ENCODE measurements around the gene PPP1R12A.
"Not testable (repeated sequence)": the region's sequence is repeated elsewhere in the genome, so short reads cannot be mapped to it uniquely, and the experiment has no call there.

Gene PPP1R12A

GRCh38 chr12:79891506-79892162, 43.3 kb downstream of the PPP1R12A start:
- no peak for DNase-seq (ENCODE audit: low read depth)

- DNase-seq (ENCODE audit: low read depth): no peak
These were observed 47.0 kb downstream of the PPP1R12A start for GRCh38 chr12:79887890-79888289.

GRCh38 chr12:79886917-79887519, 47.9 kb downstream of the PPP1R12A start:
- no peak for DNase-seq (ENCODE audit: low read depth)

GRCh38 chr12:79885911-79886490, 48.9 kb downstream of the PPP1R12A start:
- no peak for DNase-seq (ENCODE audit: low read depth)

GRCh38 chr12:79884401-79885006, 50.4 kb downstream of the PPP1R12A start:
- no peak for DNase-seq (ENCODE audit: low read depth)

GRCh38 chr12:79883216-79883615, 51.7 kb downstream of the PPP1R12A start:
- DNase-seq (ENCODE audit: low read depth): no peak

GRCh38 chr12:79881351-79881750, 53.5 kb downstream of the PPP1R12A start:
- no peak for DNase-seq (ENCODE audit: low read depth)

GRCh38 chr12:79878506-79878905, 56.4 kb downstream of the PPP1R12A start:
- not testable (repeated sequence) for DNase-seq (ENCODE audit: low read depth)

GRCh38 chr12:79877246-79877645, 57.7 kb downstream of the PPP1R12A start:
- no peak for DNase-seq (ENCODE audit: low read depth)

- no peak for DNase-seq (ENCODE audit: low read depth)
These were observed 60.2 kb downstream of the PPP1R12A start for GRCh38 chr12:79874665-79875064.

GRCh38 chr12:79873201-79873600, 61.7 kb downstream of the PPP1R12A start:
- no peak for DNase-seq (ENCODE audit: low read depth)

- no peak for DNase-seq (ENCODE audit: low read depth)
These were observed 63.3 kb downstream of the PPP1R12A start for GRCh38 chr12:79871621-79872020.

- DNase-seq (ENCODE audit: low read depth): no peak
These were observed 64.0 kb downstream of the PPP1R12A start for GRCh38 chr12:79870916-79871315.

GRCh38 chr12:79859646-79860045, 75.3 kb downstream of the PPP1R12A start:
- DNase-seq (ENCODE audit: low read depth): no peak

- DNase-seq (ENCODE audit: low read depth): no peak
These were observed 76.4 kb downstream of the PPP1R12A start for GRCh38 chr12:79858518-79858917.

- no peak for DNase-seq (ENCODE audit: low read depth)
These were observed 77.2 kb downstream of the PPP1R12A start for GRCh38 chr12:79857675-79858074.

- DNase-seq (ENCODE audit: low read depth): no peak
These were observed 84.1 kb downstream of the PPP1R12A start for GRCh38 chr12:79850610-79851299.

GRCh38 chr12:79848339-79848738, 86.6 kb downstream of the PPP1R12A start:
- no peak for DNase-seq (ENCODE audit: low read depth)

GRCh38 chr12:79847417-79847816, 87.5 kb downstream of the PPP1R12A start:
- DNase-seq (ENCODE audit: low read depth): no peak

GRCh38 chr12:79844693-79845092, 90.2 kb downstream of the PPP1R12A start:
- no peak for DNase-seq (ENCODE audit: low read depth)

- DNase-seq (ENCODE audit: low read depth): no peak
These were observed 90.9 kb downstream of the PPP1R12A start for GRCh38 chr12:79843978-79844377.

GRCh38 chr12:79842630-79843029, 92.3 kb downstream of the PPP1R12A start:
- no peak for DNase-seq (ENCODE audit: low read depth)

- DNase-seq (ENCODE audit: low read depth): no peak
These were observed 93.0 kb downstream of the PPP1R12A start for GRCh38 chr12:79841878-79842265.

Data from stimulated activated CD4-positive, alpha-beta T cell treated with anti-CD3 and anti-CD28 coated beads, Interleukin-2, amount 100 ng/mL, for 4 hours (primary cell).